HG03097 (cell line): ENCODE measurements around the gene SCPEP1.
"Not testable (repeated sequence)": the region's sequence is repeated elsewhere in the genome, so short reads cannot be mapped to it uniquely, and the experiment has no call there.

Experiments
- ATAC-seq: cut with Tn5 transposase; IDR thresholded peaks from one replicate; pipeline ENCODE4 v1.9.1; 2021; ENCODE audit not compliant: unreplicated experiment, low FRiP score

Gene SCPEP1

GRCh38 chr17:56965241-56965640 is 12.7 kb upstream of the SCPEP1 start:
- not testable (repeated sequence) for ATAC-seq

DNA sequence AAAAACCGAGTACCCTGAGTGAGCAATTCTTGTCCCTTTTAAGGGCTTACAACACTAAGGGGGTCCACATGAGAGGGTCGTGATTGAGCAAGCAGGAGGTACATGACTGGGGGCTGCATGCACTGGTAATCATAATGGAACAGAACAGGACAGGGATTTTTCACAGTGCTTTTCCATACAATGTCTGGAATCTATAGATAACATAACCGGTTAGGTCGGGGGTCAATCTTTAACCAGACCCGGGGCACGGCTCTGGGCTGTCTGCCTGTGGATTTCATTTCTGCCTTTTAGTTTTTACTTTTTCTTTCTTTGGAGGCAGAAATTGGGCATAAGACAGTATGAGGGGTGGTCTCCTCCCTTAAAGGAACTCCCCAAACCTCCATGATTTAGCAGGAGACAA is 12.2 kb upstream of the SCPEP1 start:
- not testable (repeated sequence) for ATAC-seq

- ATAC-seq = no peak
These were observed 11.6 kb upstream of the SCPEP1 start for GRCh38 chr17:56966338-56966737.

- ATAC-seq = no peak
These were observed 7.0 kb upstream of the SCPEP1 start for GRCh38 chr17:56970974-56971373.

DNA sequence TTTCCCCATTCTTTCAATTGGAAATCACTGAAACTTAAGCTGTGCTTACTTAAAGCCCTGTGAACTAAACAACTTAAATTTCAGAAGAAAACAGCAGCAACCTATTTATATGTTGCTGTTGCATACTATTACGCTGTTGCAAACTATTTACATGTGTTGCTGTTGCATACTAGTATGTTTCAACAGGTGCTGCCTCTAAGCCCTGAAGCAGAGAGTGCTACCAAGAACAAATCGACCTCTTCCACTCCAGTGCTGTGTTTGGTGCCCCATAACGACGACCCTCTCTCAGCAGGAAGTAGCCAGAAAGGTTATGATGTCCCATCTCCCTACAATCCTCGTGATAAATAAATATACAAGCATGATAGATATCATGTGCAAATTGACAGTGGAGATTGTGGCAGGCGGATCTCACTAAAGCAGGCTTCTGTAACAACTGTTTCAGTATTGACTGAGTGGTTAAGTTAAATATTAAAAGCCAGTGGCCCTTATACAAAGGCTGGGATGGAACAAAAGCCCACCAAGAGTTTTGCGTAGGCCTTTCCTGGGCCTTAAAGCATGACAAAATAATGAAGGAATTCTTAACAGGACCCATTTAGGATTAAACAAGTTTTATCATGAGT is 5.7 kb upstream of the SCPEP1 start:
- ATAC-seq = no peak

GRCh38 chr17:56973520-56973919 is 4.4 kb upstream of the SCPEP1 start:
- ATAC-seq = no peak

DNA sequence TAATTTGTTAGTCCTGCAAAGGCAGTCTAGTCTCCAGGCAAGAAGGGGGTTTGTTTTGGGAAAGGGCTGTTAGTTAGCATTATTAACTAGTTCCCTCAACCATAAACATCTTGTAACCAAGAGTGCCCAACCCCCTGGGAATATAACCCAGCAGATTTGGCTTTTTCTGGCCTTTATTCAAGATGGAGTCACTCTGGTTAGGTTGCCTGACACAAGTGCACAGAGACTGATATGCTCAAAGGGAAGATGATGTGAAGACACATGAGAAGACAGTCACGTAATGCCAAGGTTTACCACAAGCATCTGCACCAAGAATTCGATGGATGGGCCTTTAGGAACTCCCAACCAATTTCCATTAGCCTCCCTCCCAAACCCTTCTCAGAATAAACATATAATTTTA is 3.9 kb upstream of the SCPEP1 start:
- no peak for ATAC-seq

DNA sequence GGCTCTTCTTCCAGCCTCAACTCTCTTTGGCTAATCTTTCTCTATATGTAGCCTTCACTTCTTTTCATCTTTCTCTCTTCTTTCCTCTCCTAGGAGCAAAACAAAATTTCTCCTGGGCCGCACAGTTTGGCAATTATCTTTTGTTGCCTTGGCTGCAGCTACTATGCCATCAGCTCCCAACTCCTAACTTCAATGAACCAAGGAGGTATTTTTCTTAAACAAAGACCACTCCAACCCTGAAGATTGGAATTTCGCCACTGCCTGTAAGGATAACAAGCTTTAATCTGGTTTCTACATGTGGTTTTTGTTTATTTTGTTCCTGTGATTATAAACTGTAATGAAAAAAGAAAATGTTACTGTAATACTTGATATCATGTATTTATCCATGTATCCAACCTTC is 2.3 kb upstream of the SCPEP1 start:
- no peak for ATAC-seq

DNA sequence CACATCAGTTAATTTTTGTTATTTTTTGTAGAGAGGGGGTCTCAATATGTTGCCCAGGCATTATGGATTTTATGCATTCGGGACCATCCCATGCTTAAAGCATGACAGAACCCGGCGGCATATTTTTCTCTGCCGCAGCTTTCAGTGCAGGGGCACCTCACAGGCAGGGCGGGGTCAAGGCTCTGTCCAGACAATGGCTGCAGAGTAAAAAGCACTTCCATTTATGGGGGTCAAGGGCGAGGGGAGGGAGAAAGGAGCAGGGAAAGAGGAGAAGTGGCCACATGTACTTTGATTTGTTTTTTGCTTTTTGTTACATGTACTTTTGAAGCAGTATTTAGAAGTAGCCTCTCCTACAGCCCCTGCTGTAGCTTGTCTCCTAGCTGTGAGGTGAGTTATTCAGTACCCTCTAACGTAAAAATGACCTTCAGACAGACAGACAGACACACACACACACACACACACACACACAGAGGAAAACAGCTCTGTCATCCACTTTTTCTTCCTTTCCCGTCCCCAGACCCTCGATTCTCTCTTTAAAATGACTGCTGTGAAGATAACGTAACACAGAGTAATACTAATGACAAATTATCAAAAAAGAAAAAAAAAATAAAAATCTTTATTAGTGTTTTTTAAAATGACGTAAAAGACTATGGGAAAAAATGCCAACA is 856 bp upstream of the SCPEP1 start:
- ATAC-seq = no peak

DNA sequence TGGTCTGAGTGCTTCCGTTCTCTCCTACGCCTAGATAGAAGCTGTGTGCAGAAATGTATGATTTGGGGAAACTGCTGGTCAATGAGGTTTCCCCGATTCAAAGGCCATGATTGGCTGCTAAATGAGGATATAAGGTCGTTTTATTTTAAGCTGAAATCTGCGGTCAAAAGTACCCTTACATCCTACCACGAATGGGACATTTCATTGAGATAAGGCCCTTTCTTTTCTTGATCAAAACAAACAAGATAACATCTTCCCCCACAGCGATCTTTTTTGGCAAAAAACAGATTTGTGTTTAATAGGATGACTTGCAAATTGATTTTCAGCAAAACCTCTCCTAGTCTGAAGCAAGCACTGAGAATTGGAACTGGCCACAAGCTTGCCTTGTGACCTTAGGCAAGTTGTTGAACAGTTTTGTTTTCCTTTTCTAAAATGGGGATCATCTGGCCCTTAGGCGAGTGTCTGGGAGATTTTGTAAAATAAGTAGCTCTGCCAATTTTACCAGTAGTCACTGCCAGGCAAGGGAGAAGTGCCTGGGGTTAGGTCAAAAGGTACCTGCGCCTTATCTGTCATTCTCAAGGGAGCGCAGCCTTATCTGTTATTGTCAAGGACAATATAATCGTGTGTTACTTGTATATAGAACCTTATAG is 635 bp downstream of the SCPEP1 start:
- ATAC-seq = no peak

DNA sequence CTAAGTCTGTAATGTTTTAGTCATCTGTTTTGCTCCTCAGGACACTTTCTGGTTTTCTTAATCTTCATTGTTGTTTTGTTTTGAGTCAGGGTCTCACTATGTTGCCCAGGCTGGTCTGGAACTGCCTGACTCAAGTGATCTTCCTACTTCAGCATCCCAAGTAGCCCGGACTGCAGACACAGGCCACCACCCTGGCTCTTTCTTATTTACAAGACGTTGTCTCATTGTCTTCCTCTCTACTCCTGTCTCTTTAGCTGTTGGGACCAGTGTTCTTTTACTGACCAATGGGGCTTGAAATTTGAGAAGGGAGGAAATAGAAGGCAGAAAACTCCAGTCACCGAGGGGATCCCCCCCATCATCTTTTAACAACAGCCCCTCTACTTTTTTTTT is 1.2 kb downstream of the SCPEP1 start:
- ATAC-seq = no peak

DNA sequence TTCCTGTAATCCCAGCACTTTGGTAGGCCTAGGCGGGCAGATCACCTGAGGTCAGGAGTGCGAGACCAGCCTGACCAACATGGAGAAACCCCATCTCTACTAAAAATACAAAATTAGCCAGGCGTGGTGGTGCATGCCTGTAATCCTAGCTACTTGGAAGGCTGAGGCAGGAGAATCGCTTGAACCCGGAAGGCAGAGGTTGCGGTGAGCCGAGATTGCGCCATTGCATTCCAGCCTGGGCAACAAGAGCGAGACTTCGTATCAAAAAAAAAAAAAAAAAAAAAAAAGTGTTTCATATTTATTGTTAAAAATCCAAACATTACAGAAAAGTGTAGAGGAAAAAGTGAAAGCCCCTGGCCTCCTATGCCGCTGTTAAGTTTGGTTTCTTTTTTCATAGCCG is 2.6 kb downstream of the SCPEP1 start:
- ATAC-seq = not testable (repeated sequence)

DNA sequence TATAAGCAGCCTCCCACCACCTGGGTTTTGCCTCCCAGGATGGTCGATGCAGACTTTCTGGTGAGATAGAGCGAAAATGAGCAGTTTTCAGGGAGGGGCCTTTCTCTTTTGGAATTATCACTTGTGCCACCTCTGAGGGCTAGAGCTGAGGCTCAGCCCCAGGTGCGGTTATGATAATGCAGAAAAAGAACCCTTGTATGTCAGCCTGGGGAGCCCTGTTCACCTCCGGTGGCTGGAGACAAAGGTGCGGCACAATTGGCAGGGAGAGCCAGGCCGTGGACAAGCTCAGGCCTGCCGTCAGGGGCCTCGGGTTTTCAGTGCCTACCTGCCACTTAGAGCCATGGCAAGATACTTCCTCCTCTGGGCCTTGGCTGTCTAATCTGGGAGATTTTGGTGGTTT is 4.4 kb downstream of the SCPEP1 start:
- no peak for ATAC-seq

GRCh38 chr17:56983366-56983765 is 5.4 kb downstream of the SCPEP1 start:
- ATAC-seq = no peak

- no peak for ATAC-seq
These were observed 7.6 kb downstream of the SCPEP1 start for GRCh38 chr17:56985371-56986162.

DNA sequence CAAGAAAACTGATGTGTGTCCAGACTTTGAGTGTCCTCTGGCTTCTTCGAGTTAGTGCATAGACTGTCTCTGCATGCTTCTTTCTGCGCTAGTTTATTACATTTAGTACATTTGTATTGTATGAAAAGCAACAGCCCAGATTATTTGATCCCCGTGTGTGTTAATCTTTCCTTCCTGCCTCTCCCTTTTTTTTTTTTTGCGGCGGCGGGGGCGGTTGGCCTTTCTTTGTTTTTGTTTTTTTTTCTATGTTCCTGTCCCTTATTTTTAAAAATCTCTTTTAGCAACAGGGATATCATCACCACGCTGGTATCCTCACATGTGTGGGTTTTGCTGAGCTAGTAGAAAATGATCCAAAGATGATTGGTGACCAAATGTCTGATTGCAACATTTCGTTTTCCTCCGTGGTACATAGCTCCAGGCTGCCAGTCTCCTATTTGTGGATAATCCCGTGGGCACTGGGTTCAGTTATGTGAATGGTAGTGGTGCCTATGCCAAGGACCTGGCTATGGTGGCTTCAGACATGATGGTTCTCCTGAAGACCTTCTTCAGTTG is 9.4 kb downstream of the SCPEP1 start:
- no peak for ATAC-seq

- ATAC-seq = no peak
These were observed 11.1 kb downstream of the SCPEP1 start for GRCh38 chr17:56988901-56989572.

GRCh38 chr17:56992364-56992763 is 14.4 kb downstream of the SCPEP1 start:
- no peak for ATAC-seq

- no peak for ATAC-seq
These were observed 16.3 kb downstream of the SCPEP1 start for GRCh38 chr17:56994009-56994792.

- no peak for ATAC-seq
These were observed 17.8 kb downstream of the SCPEP1 start for GRCh38 chr17:56995766-56996165.
